Posterior cingulate gyrus (tissue), 11 donors: ENCODE measurements around the gene SYTL4.

Experiments used
- DNase-seq, 10 donors: peaks; one replicate each; pipeline versions ENCODE4 v3.0.0 to v3.0.0-alpha.2; 2020 to 2021; ENCODE audit warnings: mixed read lengths in 3 of 10
- intact Hi-C: fragments of 100-400 bp; cut with DNase I; formaldehyde crosslinking; loops from one replicate; pipeline ENCODE4 v1.15.1; 2023

Gene SYTL4

GRCh38 chrX:100650841-100651240 is 81.1 kb downstream of the SYTL4 start:
- intact Hi-C loops = no loop called here
- DNase-seq = no peak

GRCh38 chrX:100649550-100650356 is 82.2 kb downstream of the SYTL4 start:
- intact Hi-C loops = no loop called here
- DNase-seq = no peak

- no peak for DNase-seq
- intact Hi-C loops = no loop called here
These were observed 83.2 kb downstream of the SYTL4 start for GRCh38 chrX:100648458-100649417.

- intact Hi-C loops = no loop called here
- no peak for DNase-seq
These were observed 84.2 kb downstream of the SYTL4 start for GRCh38 chrX:100647739-100648138.

GRCh38 chrX:100647095-100647494 is 84.8 kb downstream of the SYTL4 start:
- no peak for DNase-seq
- intact Hi-C loops = no loop called here

GRCh38 chrX:100645106-100645505 is 86.8 kb downstream of the SYTL4 start:
- intact Hi-C loops = no loop called here
- no peak for DNase-seq

- peak in 4 of 10 donors; percentile 12 to 77 (median 30) for DNase-seq
- intact Hi-C loops = no loop called here
These were observed 87.7 kb downstream of the SYTL4 start, which contains the start of gene SRPX2 for GRCh38 chrX:100643956-100644860. Gene SRPX2 (plus strand): TSS chrX:100644199. CDS start chrX:100646323, 2,124 bp downstream.

GRCh38 chrX:100643212-100643611 is 88.7 kb downstream of the SYTL4 start:
- no peak for DNase-seq
- intact Hi-C loops = no loop called here

- intact Hi-C loops = no loop called here
- DNase-seq = no peak
These were observed 89.6 kb downstream of the SYTL4 start for GRCh38 chrX:100642290-100642689.

- DNase-seq = peak; percentile 27 to 91 (median 64)
- intact Hi-C loops = no loop called here
These were observed 95.5 kb downstream of the SYTL4 start, which contains the start of gene TSPAN6 for GRCh38 chrX:100636321-100636991. Gene TSPAN6 (minus strand): TSS chrX:100636806. CDS start chrX:100636694, 112 bp downstream.

- intact Hi-C loops = no loop called here
- no peak for DNase-seq
These were observed 96.0 kb downstream of the SYTL4 start for GRCh38 chrX:100635989-100636320.

GRCh38 chrX:100635040-100635439 is 96.9 kb downstream of the SYTL4 start:
- no peak for DNase-seq
- intact Hi-C loops = no loop called here

GRCh38 chrX:100625985-100626491 is 105.9 kb downstream of the SYTL4 start:
- intact Hi-C loops = no loop called here
- no peak for DNase-seq
